Caco-2 (cell line): ENCODE data around the gene TGFBRAP1. TPM values are rescaled to one million over a fixed set of nuclear protein-coding genes. Genes with fewer than 3 reads are reported as not detected.

Source experiments
- BruUV-seq: library from RNA; stranded (reverse); fragments of 400-500 nt; replicated peaks from 2 replicates; lab custom pipeline; 2021; lab: Mats Ljungman, UMichigan
- CTCF ChIA-PET: fragments of 300-600 bp; sonication (Branson Sonifier 250); formaldehyde crosslinking; loops from one replicate; lab custom pipeline; 2022; ENCODE audit warnings: antibody characterized with exemption; lab: Charles Lee
- POLR2A ChIA-PET: fragments of 300-600 bp; sonication (Branson Sonifier 250); formaldehyde crosslinking; loops from one replicate; lab custom pipeline; 2022; ENCODE audit warnings: antibody characterized with exemption; lab: Charles Lee
- DNase-seq, 2 experiments: peaks; one replicate each; pipeline versions ENCODE4 v3.0.0 to v3.0.0-alpha.2; 2020 to 2022
- H3K27me3 ChIP-seq: replicated peaks from 2 replicates; pipeline ENCODE4 v1.6.0; 2011; ENCODE audit warnings: low read length; ENCODE audit not compliant: control insufficient read depth, insufficient read depth
- H3K36me3 ChIP-seq: 2 replicates; pipeline ENCODE4 v1.5.1; 2011; ENCODE audit warnings: low read length; ENCODE audit not compliant: control insufficient read depth, insufficient read depth
- H3K4me1 ChIP-seq: fragments of 250-450 bp; sonication (Bioruptor Pico); 2 replicates; pipeline ENCODE4 v1.5.1; 2020; ENCODE audit warnings: mild to moderate bottlenecking
- H3K4me3 ChIP-seq: 2 replicates; pipeline ENCODE4 v1.5.1; 2011; ENCODE audit warnings: low read depth, mild to moderate bottlenecking, control low read depth, low read length
- H3K9me3 ChIP-seq: fragments of 250-450 bp; sonication (Bioruptor Pico); 2 replicates; pipeline ENCODE4 v1.5.1; 2020; ENCODE audit warnings: mild to moderate bottlenecking, moderate library complexity
- H3K27ac Mint-ChIP-seq: one replicate; pipeline ENCODE4 v1.8.0; 2022; ENCODE audit warnings: mixed read lengths; ENCODE audit not compliant: unreplicated experiment
- H3K27me3 Mint-ChIP-seq: one replicate; pipeline ENCODE4 v1.8.0; 2022; ENCODE audit warnings: mixed read lengths; ENCODE audit not compliant: insufficient read depth, unreplicated experiment
- H3K36me3 Mint-ChIP-seq: one replicate; pipeline ENCODE4 v1.8.0; 2022; ENCODE audit warnings: mild to moderate bottlenecking, mixed read lengths; ENCODE audit not compliant: insufficient read depth, unreplicated experiment
- H3K4me1 Mint-ChIP-seq: one replicate; pipeline ENCODE4 v1.8.0; 2022; ENCODE audit warnings: low read depth, mixed read lengths; ENCODE audit not compliant: unreplicated experiment
- H3K4me3 Mint-ChIP-seq: one replicate; pipeline ENCODE4 v1.8.0; 2022; ENCODE audit warnings: mild to moderate bottlenecking, moderate library complexity, mixed read lengths; ENCODE audit not compliant: unreplicated experiment
- H3K9me3 Mint-ChIP-seq: one replicate; pipeline ENCODE4 v1.8.0; 2022; ENCODE audit warnings: mixed read lengths; ENCODE audit not compliant: unreplicated experiment
- intact Hi-C: fragments of 100-400 bp; cut with micrococcal nuclease; formaldehyde crosslinking; loops from one replicate; pipeline ENCODE4 v1.10.0; 2022; ENCODE audit not compliant: unreplicated experiment
- total RNA-seq: library from RNA; stranded (reverse); gene quantifications from 2 replicates; pipeline ENCODE4 v1.2.3, GENCODE V29; 2022
- TF ChIP-seq, protein P1 (sequence below), 2 experiments: fragments of 200-600 bp in 1 of 2; IDR thresholded peaks; 1 replicate in 1 of 2; 2 replicates in 1 of 2; pipeline versions ENCODE4 v1.5.1 to v1.8.0; 2011 to 2022; ENCODE audit warnings: antibody characterized with exemption in 1 of 2, control low read depth in 1 of 2, inconsistent platforms in 1 of 2, low read depth in 1 of 2, low read length in 1 of 2, mild to moderate bottlenecking in 1 of 2, moderate library complexity in 1 of 2; ENCODE audit not compliant: insufficient read depth in 1 of 2, severe bottlenecking in 1 of 2, unreplicated experiment in 1 of 2

The TGFBRAP1 gene
- total RNA-seq, 1 experiment from 2014 or later = 26.0 TPM

- peaks cover 46% of the 10 kb centered on the region for H3K4me1 ChIP-seq
- no peaks in the 10 kb centered on the region for H3K9me3 ChIP-seq
- Mint-ChIP-seq H3K4me1 (peaks cover 27% of the 10 kb centered on the region), H3K27ac (peak overlapping the region; percentile 70), H3K4me3 (no peak overlapping the region), H3K36me3 (peaks cover 71% of the 10 kb centered on the region), H3K27me3 (no peaks in the 10 kb centered on the region), H3K9me3 (no peaks in the 10 kb centered on the region)
- H3K4me3 ChIP-seq = no peak overlapping the region
- ChIA-PET CTCF (interaction anchor here (0.7 to 1.2 kb wide), 2 partner anchors 141 to 143 kb away, joined by 4 to 5 read pairs; no protein-coding TSS in a partner anchor), POLR2A (no interaction called here)
- peak; percentile 35 to 58 for DNase-seq
- H3K36me3 ChIP-seq = no peaks in the 10 kb centered on the region
- no TSS peak for BruUV-seq
- TF ChIP-seq, protein P1, sequence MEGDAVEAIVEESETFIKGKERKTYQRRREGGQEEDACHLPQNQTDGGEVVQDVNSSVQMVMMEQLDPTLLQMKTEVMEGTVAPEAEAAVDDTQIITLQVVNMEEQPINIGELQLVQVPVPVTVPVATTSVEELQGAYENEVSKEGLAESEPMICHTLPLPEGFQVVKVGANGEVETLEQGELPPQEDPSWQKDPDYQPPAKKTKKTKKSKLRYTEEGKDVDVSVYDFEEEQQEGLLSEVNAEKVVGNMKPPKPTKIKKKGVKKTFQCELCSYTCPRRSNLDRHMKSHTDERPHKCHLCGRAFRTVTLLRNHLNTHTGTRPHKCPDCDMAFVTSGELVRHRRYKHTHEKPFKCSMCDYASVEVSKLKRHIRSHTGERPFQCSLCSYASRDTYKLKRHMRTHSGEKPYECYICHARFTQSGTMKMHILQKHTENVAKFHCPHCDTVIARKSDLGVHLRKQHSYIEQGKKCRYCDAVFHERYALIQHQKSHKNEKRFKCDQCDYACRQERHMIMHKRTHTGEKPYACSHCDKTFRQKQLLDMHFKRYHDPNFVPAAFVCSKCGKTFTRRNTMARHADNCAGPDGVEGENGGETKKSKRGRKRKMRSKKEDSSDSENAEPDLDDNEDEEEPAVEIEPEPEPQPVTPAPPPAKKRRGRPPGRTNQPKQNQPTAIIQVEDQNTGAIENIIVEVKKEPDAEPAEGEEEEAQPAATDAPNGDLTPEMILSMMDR (IDR thresholded peaks at IDR 0.05; ENCODE audit: insufficient read depth in 1 of 2, low read depth in 1 of 2, low read length in 1 of 2, severe bottlenecking in 1 of 2, unreplicated experiment in 1 of 2) = no peak
- no peaks in the 10 kb centered on the region for H3K27me3 ChIP-seq
- intact Hi-C loops = loop anchor here (1.0 to 2.0 kb wide), 2 partner anchors 20 to 143 kb away; partner anchors contain the start of gene FHL2
Observed at GRCh38 chr2:105378276-105378840, 48.8 kb upstream of the TGFBRAP1 start.

DNA sequence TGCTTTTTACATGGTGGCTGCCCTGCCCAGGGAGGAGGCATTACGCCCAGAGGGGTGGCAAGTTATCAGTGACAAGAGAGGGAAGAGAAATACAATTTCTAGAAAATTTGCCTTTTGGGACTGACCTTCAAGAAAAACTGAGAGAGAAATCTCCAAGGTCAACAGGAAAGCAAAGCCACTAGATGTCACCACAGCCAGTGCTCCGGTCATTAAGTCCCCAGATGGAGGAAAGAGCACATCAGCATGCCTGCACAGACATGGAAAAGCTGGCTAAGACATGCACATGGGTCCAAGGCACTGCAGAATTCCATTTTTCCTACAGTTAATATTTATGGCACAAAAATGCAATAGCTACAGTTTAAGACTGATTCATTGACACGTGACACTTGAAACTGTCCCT lies 48.3 kb upstream of the TGFBRAP1 start:
- Mint-ChIP-seq H3K27ac (peak overlapping the region; percentile 70), H3K4me1 (peaks cover 27% of the 10 kb centered on the region), H3K27me3 (no peaks in the 10 kb centered on the region), H3K4me3 (no peak overlapping the region), H3K36me3 (peaks cover 70% of the 10 kb centered on the region), H3K9me3 (no peaks in the 10 kb centered on the region)
- intact Hi-C loops = loop anchor here (1.0 to 2.0 kb wide), 2 partner anchors 21 to 143 kb away; partner anchors contain the start of gene FHL2
- Histone ChIP-seq H3K36me3 (no peaks in the 10 kb centered on the region), H3K4me3 (no peak overlapping the region), H3K27me3 (no peaks in the 10 kb centered on the region), H3K4me1 (peaks cover 46% of the 10 kb centered on the region), H3K9me3 (no peaks in the 10 kb centered on the region)
- TF ChIP-seq, protein P1 (IDR thresholded peaks at IDR 0.05; ENCODE audit: insufficient read depth in 1 of 2, low read depth in 1 of 2, low read length in 1 of 2, severe bottlenecking in 1 of 2, unreplicated experiment in 1 of 2) = peak; percentile 21 to 34
- DNase-seq = peak in 1 of 2 experiments; percentile 40
- BruUV-seq = no TSS peak
- ChIA-PET POLR2A (no interaction called here), CTCF (interaction anchor here (0.7 to 1.2 kb wide), 2 partner anchors 141 to 143 kb away, joined by 4 to 5 read pairs; no protein-coding TSS in a partner anchor)

DNA sequence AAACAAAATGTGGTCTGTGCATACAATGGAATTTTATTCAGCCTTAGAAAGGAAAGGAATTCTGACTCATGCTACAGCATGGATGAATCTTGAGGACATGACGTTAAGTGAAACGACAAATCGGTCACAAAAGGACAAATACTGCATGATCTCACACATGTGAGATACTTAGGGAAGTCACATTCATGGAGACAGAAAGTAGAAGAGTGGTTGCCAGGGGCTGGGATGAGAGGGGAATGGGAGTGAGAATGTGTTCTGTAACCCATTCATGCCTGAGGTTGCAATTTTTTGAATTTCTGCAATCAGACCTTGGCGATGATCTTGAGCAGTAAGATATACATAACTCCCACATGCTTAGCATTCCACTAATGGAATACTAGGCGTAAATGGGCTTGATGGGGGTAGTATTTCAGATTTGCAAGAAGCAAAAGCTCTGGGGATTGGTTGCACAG lies 47.3 kb upstream of the TGFBRAP1 start:
- Histone ChIP-seq H3K4me3 (no peak overlapping the region), H3K27me3 (no peaks in the 10 kb centered on the region), H3K4me1 (peaks cover 46% of the 10 kb centered on the region), H3K9me3 (no peaks in the 10 kb centered on the region), H3K36me3 (no peaks in the 10 kb centered on the region)
- Mint-ChIP-seq H3K4me1 (peaks cover 27% of the 10 kb centered on the region), H3K36me3 (peaks cover 64% of the 10 kb centered on the region), H3K27me3 (no peaks in the 10 kb centered on the region), H3K4me3 (no peak overlapping the region), H3K27ac (peak overlapping the region; percentile 75), H3K9me3 (no peaks in the 10 kb centered on the region)
- DNase-seq = no peak
- TF ChIP-seq, protein P1 (IDR thresholded peaks at IDR 0.05; ENCODE audit: insufficient read depth in 1 of 2, low read depth in 1 of 2, low read length in 1 of 2, severe bottlenecking in 1 of 2, unreplicated experiment in 1 of 2) = no peak
- ChIA-PET CTCF (interaction anchor here (0.7 kb wide), 1 partner anchor 14 kb away, joined by 3 read pairs; no protein-coding TSS in a partner anchor), POLR2A (no interaction called here)
- BruUV-seq = no TSS peak
- intact Hi-C loops = no loop called here
